Left ventricle myocardium inferior (tissue), 1 donor: ENCODE measurements around the gene ACTA2. TPM values are rescaled to one million over a fixed set of nuclear protein-coding genes. Genes with fewer than 3 reads are reported as not detected.

Experiments used
- DNase-seq: peaks from one replicate; pipeline ENCODE4 v3.0.0-alpha.2; 2020
- H3K27ac ChIP-seq: fragments of 200-600 bp; replicated peaks from 2 replicates; pipeline ENCODE4 v1.8.0; 2021
- H3K27me3 ChIP-seq: fragments of 200-600 bp; 2 replicates; pipeline ENCODE4 v1.8.0; 2021; ENCODE audit warnings: low read depth
- H3K36me3 ChIP-seq: fragments of 200-600 bp; 2 replicates; pipeline ENCODE4 v1.8.0; 2021
- H3K4me1 ChIP-seq: fragments of 200-600 bp; 2 replicates; pipeline ENCODE4 v1.8.0; 2021
- H3K4me3 ChIP-seq: fragments of 200-600 bp; 2 replicates; pipeline ENCODE4 v1.8.0; 2021; ENCODE audit warnings: mild to moderate bottlenecking, moderate library complexity
- H3K9me3 ChIP-seq: fragments of 200-600 bp; replicated peaks from 2 replicates; pipeline ENCODE4 v1.8.0; 2021
- intact Hi-C: fragments of 100-400 bp; cut with micrococcal nuclease; formaldehyde crosslinking; loops from one replicate; pipeline ENCODE4 v1.11.0; 2022
- total RNA-seq: library from RNA; stranded (reverse); fragmentation: NEBNext Ultra II Directional; extraction: Animal tissue kit (Norgen Biotek cat#: 25700); gene quantifications from one replicate; pipeline ENCODE4 v1.2.1, GENCODE V29; 2021
- TF ChIP-seq, protein P1 (sequence below): fragments of 200-600 bp; IDR thresholded peaks from 2 replicates; pipeline ENCODE4 v1.8.0; 2021; ENCODE audit warnings: antibody characterized with exemption, mild to moderate bottlenecking, borderline replicate concordance
- donor health status: DM: no; HTN: yes; CAD: no; lungs with severe emphysema.

ACTA2 gene
- total RNA-seq, 1 donor from 2014 or later: 89.4 TPM

DNA sequence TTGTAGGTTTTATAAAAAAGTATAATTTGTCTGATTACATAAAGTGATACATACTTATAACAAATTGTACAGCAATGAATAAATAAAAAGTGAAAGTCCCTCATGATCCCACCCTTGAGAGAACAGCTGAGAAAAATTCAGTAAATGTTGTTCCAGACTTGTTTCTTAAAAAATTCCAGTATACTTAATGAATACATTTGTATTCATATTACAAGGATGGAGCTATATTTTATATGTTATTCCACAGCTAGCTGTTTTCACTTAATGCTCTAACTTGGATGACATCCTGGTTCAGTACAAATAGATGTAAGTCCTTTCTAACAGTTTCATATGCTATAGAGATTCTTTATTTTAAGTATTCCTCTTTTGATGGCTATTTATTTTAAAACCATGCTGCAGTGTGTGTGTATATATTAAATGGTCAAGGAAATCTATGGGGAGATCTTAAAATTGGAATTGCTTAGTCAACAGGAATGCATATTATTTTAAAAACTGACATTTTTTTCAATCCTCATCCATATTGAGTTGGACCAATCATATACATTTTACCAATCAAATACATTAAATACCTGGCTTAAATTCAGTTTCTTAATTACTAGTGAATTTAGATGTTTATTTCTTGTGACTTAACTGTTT, 63.6 kb downstream of the ACTA2 start:
- TF ChIP-seq, protein P1, sequence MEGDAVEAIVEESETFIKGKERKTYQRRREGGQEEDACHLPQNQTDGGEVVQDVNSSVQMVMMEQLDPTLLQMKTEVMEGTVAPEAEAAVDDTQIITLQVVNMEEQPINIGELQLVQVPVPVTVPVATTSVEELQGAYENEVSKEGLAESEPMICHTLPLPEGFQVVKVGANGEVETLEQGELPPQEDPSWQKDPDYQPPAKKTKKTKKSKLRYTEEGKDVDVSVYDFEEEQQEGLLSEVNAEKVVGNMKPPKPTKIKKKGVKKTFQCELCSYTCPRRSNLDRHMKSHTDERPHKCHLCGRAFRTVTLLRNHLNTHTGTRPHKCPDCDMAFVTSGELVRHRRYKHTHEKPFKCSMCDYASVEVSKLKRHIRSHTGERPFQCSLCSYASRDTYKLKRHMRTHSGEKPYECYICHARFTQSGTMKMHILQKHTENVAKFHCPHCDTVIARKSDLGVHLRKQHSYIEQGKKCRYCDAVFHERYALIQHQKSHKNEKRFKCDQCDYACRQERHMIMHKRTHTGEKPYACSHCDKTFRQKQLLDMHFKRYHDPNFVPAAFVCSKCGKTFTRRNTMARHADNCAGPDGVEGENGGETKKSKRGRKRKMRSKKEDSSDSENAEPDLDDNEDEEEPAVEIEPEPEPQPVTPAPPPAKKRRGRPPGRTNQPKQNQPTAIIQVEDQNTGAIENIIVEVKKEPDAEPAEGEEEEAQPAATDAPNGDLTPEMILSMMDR: no peak
- H3K4me3 ChIP-seq: no peak overlapping the region
- no peak for DNase-seq
- intact Hi-C loops: no loop called here
- no peaks in the 10 kb centered on the region for H3K36me3 ChIP-seq
- no peak overlapping the region for H3K27ac ChIP-seq
- H3K4me1 ChIP-seq: no peaks in the 10 kb centered on the region
- H3K9me3 ChIP-seq: no peaks in the 10 kb centered on the region
- peaks cover 4% of the 10 kb centered on the region for H3K27me3 ChIP-seq

DNA sequence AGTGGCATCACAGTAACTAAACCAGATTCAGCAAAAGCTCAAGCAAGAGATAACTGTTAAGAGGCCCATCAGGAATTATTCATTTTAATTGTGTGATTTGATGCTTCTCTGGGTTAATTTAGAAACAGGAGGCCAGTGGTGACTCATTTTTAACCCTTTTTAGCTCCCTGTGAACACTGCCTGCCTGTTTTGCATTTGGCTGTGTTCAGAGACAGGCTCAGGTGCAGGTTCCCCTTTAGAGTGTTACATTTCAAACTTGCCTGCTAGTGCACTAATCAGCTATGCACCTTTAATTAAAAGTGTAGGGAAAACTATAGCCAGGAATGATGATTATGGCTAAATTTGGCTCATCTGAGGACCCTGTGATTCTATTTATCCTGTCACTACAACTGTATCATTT, 66.0 kb downstream of the ACTA2 start:
- H3K4me3 ChIP-seq: no peak overlapping the region
- H3K9me3 ChIP-seq: no peaks in the 10 kb centered on the region
- peaks cover 8% of the 10 kb centered on the region for H3K4me1 ChIP-seq
- intact Hi-C loops: no loop called here
- TF ChIP-seq, protein P1: no peak
- H3K27me3 ChIP-seq: peaks cover 4% of the 10 kb centered on the region
- no peak for DNase-seq
- no peak overlapping the region for H3K27ac ChIP-seq
- no peaks in the 10 kb centered on the region for H3K36me3 ChIP-seq

Other genes with a start within 250 kb of the ACTA2 start
- not detected for gene LIPK, start 246.5 kb downstream of the ACTA2 start, total RNA-seq
- gene LIPN, start 192.8 kb downstream of the ACTA2 start, total RNA-seq: not detected
- gene LIPM, start 150.0 kb downstream of the ACTA2 start, total RNA-seq: not detected
- gene ANKRD22, start 100.9 kb downstream of the ACTA2 start, total RNA-seq: not detected
- gene STAMBPL1, start 72.5 kb downstream of the ACTA2 start, total RNA-seq: 2.5 TPM
- gene FAS, start 38.0 kb upstream of the ACTA2 start, total RNA-seq: 3.7 TPM